Activated T-cell treated with anti-CD3 and anti-CD28 coated beads, Interleukin-2, amount 50 U/mL, for 24 hours (primary cell): ENCODE measurements around the gene FOXE1.

Experiments
- DNase-seq: peaks from one replicate; pipeline ENCODE4 v3.0.0-alpha.2; 2020
- H3K27ac Mint-ChIP-seq: 2 replicates; pipeline ENCODE4 v1.8.0; 2020; ENCODE audit warnings: mild to moderate bottlenecking, mixed read lengths
- H3K27me3 Mint-ChIP-seq: 2 replicates; pipeline ENCODE4 v1.8.0; 2020; ENCODE audit warnings: mixed read lengths
- H3K36me3 Mint-ChIP-seq: 2 replicates; pipeline ENCODE4 v1.8.0; 2020; ENCODE audit warnings: low read depth, mixed read lengths
- H3K4me1 Mint-ChIP-seq: 2 replicates; pipeline ENCODE4 v1.8.0; 2020; ENCODE audit warnings: low read depth, mixed read lengths
- H3K4me3 Mint-ChIP-seq: 2 replicates; pipeline ENCODE4 v1.8.0; 2020; ENCODE audit warnings: mild to moderate bottlenecking, moderate library complexity, mixed read lengths
- H3K9me3 Mint-ChIP-seq: 2 replicates; pipeline ENCODE4 v1.8.0; 2020; ENCODE audit warnings: mixed read lengths

The FOXE1 gene

GRCh38 chr9:97854696-97855485, 1.9 kb downstream of the FOXE1 start:
- H3K36me3 Mint-ChIP-seq, result peaks cover 3% of the 10 kb centered on the region
- H3K4me3 Mint-ChIP-seq, result peak overlapping the region; percentile 38
- peaks cover 25% of the 10 kb centered on the region for H3K4me1 Mint-ChIP-seq
- peaks cover 86% of the 10 kb centered on the region for H3K27me3 Mint-ChIP-seq
- H3K27ac Mint-ChIP-seq, result no peak overlapping the region
- H3K9me3 Mint-ChIP-seq, result no peaks in the 10 kb centered on the region
- no peak for DNase-seq

DNA sequence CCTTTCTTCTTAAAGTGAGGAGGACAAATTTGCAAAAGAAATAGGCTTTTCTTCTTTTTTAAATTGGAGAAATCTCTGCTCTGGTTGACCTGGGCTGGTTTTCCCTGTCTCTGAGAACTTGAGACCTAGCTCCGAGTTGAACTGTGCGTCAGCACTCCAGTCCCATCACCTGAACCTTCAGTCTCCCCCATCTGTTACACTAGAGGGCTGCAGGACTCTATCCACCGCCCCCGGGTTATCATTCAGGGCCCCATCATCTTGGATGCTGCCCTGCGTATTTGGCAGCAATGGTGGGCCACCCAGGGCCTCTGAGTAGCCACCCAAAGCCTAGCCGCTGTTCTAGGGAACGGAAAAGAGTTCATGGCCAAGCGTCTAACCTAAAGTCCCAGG, 2.5 kb downstream of the FOXE1 start:
- no peak overlapping the region for H3K27ac Mint-ChIP-seq
- H3K36me3 Mint-ChIP-seq, result peaks cover 3% of the 10 kb centered on the region
- no peak for DNase-seq
- H3K9me3 Mint-ChIP-seq, result no peaks in the 10 kb centered on the region
- H3K27me3 Mint-ChIP-seq, result peaks cover 86% of the 10 kb centered on the region
- H3K4me3 Mint-ChIP-seq, result no peak overlapping the region
- H3K4me1 Mint-ChIP-seq, result peaks cover 25% of the 10 kb centered on the region

DNA sequence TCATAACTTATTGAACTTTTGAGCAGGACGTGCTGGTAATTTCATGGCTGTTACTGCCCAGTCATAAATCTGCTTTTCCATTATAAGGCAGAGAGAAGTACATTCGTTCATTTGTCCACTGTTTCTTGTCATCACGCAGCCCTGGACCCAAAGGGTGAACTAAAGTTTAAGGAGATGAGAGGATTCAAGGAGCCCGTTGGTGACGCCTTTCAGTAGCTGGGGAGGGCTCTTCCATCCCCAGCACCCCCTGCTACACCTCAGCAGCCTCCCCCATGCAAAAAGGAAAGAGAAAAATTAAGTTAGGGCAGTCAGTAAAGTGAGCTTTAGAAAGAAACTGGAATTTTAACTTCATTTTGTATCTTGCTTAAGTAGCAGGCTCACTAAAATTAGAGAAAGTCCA, 2.9 kb downstream of the FOXE1 start:
- no peaks in the 10 kb centered on the region for H3K9me3 Mint-ChIP-seq
- peaks cover 85% of the 10 kb centered on the region for H3K27me3 Mint-ChIP-seq
- peaks cover 3% of the 10 kb centered on the region for H3K36me3 Mint-ChIP-seq
- DNase-seq, result no peak
- no peak overlapping the region for H3K27ac Mint-ChIP-seq
- H3K4me3 Mint-ChIP-seq, result no peak overlapping the region
- H3K4me1 Mint-ChIP-seq, result peaks cover 25% of the 10 kb centered on the region

DNA sequence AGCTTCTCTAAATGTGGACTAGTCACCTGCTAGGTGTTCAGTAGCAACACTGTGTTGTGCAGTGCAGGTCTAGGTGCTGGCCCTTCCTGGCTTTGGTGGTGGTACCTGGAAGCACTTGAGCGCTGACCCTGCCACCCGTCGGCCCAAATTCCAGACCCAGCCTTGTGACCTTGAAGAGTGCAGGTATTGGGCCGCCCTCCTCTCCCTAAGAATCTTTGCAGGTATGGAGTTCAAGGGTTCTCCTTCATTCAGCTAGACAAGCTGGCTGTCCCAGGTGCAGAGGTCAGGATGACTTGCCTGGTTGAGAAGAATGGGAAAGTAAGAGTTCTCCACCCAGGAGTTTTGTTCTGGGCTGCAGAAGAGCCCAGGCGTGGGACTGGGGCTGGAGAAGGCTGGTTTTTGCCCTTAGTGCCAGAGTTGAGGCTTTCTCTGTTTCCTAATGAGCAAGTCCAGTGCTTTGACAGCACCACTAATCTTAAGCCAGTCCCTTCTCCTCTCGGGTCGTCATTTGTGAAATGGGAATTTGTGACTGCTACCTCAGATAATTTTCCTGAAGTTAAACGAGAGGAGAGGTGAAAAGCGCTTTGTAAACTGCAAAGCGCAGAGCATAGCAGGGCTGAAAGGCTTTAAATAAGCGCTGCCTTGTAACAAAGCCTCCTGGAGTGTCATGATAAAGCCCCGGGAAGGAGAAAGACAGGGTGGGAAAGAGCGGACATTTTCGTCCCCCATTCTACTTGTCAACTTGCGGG, 4.0 kb downstream of the FOXE1 start:
- Mint-ChIP-seq H3K4me1 (peaks cover 21% of the 10 kb centered on the region), H3K27me3 (peaks cover 87% of the 10 kb centered on the region), H3K27ac (no peak overlapping the region), H3K36me3 (peaks cover 3% of the 10 kb centered on the region), H3K9me3 (no peaks in the 10 kb centered on the region), H3K4me3 (no peak overlapping the region)
- DNase-seq, result no peak

- H3K4me3 Mint-ChIP-seq, result peak overlapping the region; percentile 8
- H3K9me3 Mint-ChIP-seq, result no peaks in the 10 kb centered on the region
- H3K27me3 Mint-ChIP-seq, result peaks cover 87% of the 10 kb centered on the region
These were observed 4.8 kb downstream of the FOXE1 start for GRCh38 chr9:97857606-97858392.

GRCh38 chr9:97858393-97858713, 5.3 kb downstream of the FOXE1 start:
- H3K36me3 Mint-ChIP-seq, result peaks cover 3% of the 10 kb centered on the region
- peaks cover 13% of the 10 kb centered on the region for H3K4me1 Mint-ChIP-seq
- H3K4me3 Mint-ChIP-seq, result peak overlapping the region; percentile 8
- DNase-seq, result no peak
- H3K27me3 Mint-ChIP-seq, result peaks cover 84% of the 10 kb centered on the region
- no peaks in the 10 kb centered on the region for H3K9me3 Mint-ChIP-seq
- H3K27ac Mint-ChIP-seq, result no peak overlapping the region

More at GRCh38 chr9:97857606-97858392, 4.8 kb downstream of the FOXE1 start:
- peaks cover 15% of the 10 kb centered on the region for H3K4me1 Mint-ChIP-seq
- peaks cover 3% of the 10 kb centered on the region for H3K36me3 Mint-ChIP-seq
- no peak for DNase-seq
- H3K27ac Mint-ChIP-seq, result no peak overlapping the region

DNA sequence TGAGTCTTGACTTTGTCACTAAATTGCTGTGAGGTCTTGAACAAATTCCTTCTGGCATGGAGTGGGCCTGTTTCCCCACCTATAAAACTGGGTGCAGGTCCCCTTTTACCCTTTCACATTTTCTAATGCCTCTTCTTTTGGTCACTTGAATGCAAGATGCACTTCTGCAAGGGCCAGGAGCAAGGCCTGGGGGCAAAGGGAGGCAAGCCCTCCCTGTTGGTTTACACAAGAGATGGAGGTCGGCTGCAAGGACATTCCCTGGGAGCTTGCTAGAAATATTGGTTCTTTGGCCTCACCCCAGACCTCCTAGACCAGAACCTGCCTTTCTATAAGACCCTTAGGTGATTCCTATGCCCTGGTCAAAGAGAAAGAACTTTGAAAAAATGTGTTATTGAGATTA, 5.8 kb downstream of the FOXE1 start:
- peaks cover 87% of the 10 kb centered on the region for H3K27me3 Mint-ChIP-seq
- H3K4me1 Mint-ChIP-seq, result peaks cover 12% of the 10 kb centered on the region
- no peak overlapping the region for H3K4me3 Mint-ChIP-seq
- no peak for DNase-seq
- no peak overlapping the region for H3K27ac Mint-ChIP-seq
- H3K9me3 Mint-ChIP-seq, result no peaks in the 10 kb centered on the region
- peaks cover 3% of the 10 kb centered on the region for H3K36me3 Mint-ChIP-seq

DNA sequence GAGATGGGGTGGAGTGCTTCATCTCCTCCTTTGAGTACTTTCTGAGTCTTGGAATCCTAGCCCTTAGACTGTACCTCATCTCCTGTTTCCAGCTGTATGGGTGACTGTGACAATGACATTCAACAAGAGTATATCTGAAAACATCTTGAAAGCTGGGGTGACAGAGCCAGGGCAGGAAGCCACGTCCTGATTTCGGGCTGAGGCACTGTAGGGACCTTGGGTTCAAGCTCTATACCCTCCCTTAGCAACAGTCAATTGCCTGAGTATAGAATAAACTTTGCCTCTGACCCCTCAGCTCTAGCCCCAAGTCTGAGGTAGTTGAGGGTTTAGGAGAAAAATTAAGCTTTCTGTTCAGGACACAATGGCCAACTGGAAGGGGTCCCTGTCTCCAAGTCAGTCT, 6.3 kb downstream of the FOXE1 start:
- Mint-ChIP-seq H3K9me3 (no peaks in the 10 kb centered on the region), H3K36me3 (no peaks in the 10 kb centered on the region), H3K27me3 (peaks cover 87% of the 10 kb centered on the region), H3K27ac (no peak overlapping the region), H3K4me1 (peaks cover 9% of the 10 kb centered on the region), H3K4me3 (no peak overlapping the region)
- no peak for DNase-seq

DNA sequence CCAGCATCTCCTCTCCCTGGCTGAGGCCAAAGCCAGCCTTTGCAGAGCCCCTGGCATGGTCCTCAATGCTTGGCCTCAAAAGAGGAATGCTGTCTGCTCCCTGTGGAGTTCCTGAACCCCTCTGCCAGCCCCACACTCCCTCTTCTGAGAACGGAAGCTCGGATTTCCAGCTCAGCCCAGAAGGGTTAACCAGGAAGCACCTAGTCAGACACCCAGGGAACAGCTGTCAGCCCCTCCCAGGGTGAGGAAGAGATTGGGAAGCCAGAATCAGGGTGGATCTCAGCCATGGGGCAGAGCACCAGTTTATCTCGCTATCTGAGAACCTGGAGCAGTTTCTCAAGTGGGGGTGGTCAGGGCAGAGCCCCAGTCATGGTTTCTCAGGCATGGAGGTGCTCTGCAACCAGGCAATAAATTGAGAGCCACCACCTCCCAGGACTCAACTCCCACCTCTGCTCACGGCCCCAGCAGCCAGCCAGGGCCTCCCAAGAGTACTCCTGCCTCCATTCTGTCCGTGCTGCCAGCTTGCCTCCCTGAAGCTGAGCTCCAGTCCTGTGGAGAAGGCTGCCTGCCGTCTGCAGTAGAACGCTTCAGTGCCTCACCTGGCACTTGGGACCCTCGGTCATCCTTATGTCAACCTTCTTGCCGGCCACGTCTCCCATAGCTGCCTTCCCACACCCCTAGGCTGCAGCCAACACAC, 7.6 kb downstream of the FOXE1 start:
- Mint-ChIP-seq H3K27me3 (peaks cover 86% of the 10 kb centered on the region), H3K27ac (no peak overlapping the region), H3K36me3 (no peaks in the 10 kb centered on the region), H3K4me1 (peaks cover 9% of the 10 kb centered on the region), H3K9me3 (no peaks in the 10 kb centered on the region), H3K4me3 (no peak overlapping the region)
- DNase-seq, result no peak

GRCh38 chr9:97861148-97861475, 8.1 kb downstream of the FOXE1 start:
- Mint-ChIP-seq H3K4me1 (peaks cover 9% of the 10 kb centered on the region), H3K36me3 (peaks cover 2% of the 10 kb centered on the region), H3K27ac (no peak overlapping the region), H3K27me3 (peaks cover 86% of the 10 kb centered on the region), H3K4me3 (no peak overlapping the region), H3K9me3 (no peaks in the 10 kb centered on the region)
- no peak for DNase-seq

- H3K27me3 Mint-ChIP-seq, result peaks cover 67% of the 10 kb centered on the region
- DNase-seq, result no peak
- H3K9me3 Mint-ChIP-seq, result no peaks in the 10 kb centered on the region
- no peak overlapping the region for H3K4me3 Mint-ChIP-seq
- H3K27ac Mint-ChIP-seq, result no peak overlapping the region
- H3K36me3 Mint-ChIP-seq, result peaks cover 4% of the 10 kb centered on the region
- H3K4me1 Mint-ChIP-seq, result peaks cover under 1% of the 10 kb centered on the region
These were observed 10.3 kb downstream of the FOXE1 start for GRCh38 chr9:97863314-97863713.

DNA sequence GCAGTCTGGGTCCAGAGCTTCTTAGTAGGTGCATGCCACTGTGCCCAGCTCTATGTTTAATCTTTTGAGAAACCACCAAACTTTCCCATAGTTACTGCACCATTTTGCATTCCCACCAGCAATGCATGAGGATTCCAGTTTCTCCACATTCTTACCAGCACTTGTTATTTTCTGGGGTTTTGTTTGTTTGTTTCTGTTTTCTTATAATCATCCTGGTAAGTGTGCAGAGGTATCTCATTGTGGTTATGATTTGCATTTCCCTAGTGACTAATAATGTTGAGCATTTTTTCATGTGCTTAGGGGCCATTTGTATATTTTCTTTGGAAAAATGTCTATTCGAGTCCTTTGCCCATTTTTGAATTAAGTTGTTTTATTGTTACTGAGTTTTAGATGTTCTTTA, 11.4 kb downstream of the FOXE1 start:
- no peak for DNase-seq
- Mint-ChIP-seq H3K27ac (no peak overlapping the region), H3K4me1 (no peaks in the 10 kb centered on the region), H3K9me3 (no peaks in the 10 kb centered on the region), H3K27me3 (peaks cover 62% of the 10 kb centered on the region), H3K36me3 (peaks cover 4% of the 10 kb centered on the region), H3K4me3 (no peak overlapping the region)

- no peak for DNase-seq
- peaks cover 50% of the 10 kb centered on the region for H3K27me3 Mint-ChIP-seq
- H3K4me3 Mint-ChIP-seq, result no peak overlapping the region
- H3K9me3 Mint-ChIP-seq, result no peaks in the 10 kb centered on the region
- no peak overlapping the region for H3K27ac Mint-ChIP-seq
- no peaks in the 10 kb centered on the region for H3K4me1 Mint-ChIP-seq
- peaks cover 4% of the 10 kb centered on the region for H3K36me3 Mint-ChIP-seq
These were observed 13.3 kb downstream of the FOXE1 start for GRCh38 chr9:97866300-97866699.

GRCh38 chr9:97866848-97867247, 13.8 kb downstream of the FOXE1 start:
- DNase-seq, result no peak
- H3K27me3 Mint-ChIP-seq, result peaks cover 45% of the 10 kb centered on the region
- H3K36me3 Mint-ChIP-seq, result peaks cover 4% of the 10 kb centered on the region
- no peaks in the 10 kb centered on the region for H3K9me3 Mint-ChIP-seq
- no peak overlapping the region for H3K4me3 Mint-ChIP-seq
- H3K4me1 Mint-ChIP-seq, result no peaks in the 10 kb centered on the region
- no peak overlapping the region for H3K27ac Mint-ChIP-seq
